ENCODE results near the gene DOCK10. TPM values are rescaled to one million over a fixed set of nuclear protein-coding genes. Genes with fewer than 3 reads are reported as not detected.
A peak's percentile ranks its signal among the peaks of the same experiment; 100 is the strongest.

The DOCK10 gene
- total RNA-seq, 1 experiment from 2014 or later, result 2.9 TPM

DNA sequence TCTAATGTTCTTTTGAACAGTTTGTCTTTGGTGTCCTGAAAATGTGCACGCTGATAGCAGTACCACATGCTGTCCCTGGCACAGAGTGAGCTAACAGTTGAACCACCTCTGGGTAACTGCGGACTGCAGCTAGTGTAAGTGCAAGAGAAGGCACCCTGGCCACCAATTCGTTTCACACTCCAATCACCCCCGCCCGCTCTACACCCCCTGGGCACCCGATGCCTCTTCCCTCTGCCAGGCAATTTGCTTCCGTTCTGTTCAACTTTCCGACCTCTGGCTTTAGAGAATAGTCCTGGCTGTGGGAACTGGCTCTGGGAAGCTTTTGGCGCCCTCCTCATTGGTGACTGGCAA lies 1.4 kb downstream of the DOCK10 start:
- peaks cover 61% of the 10 kb centered on the region for H3K27me3 Mint-ChIP-seq (ENCODE audit: low read depth)
- peak; percentile 9 for DNase-seq (ENCODE audit: low spot score)
- no peaks in the 10 kb centered on the region for H3K9me3 Mint-ChIP-seq
- peaks cover 38% of the 10 kb centered on the region for H3K4me1 Mint-ChIP-seq
- peak overlapping the region; percentile 67 for H3K4me3 Mint-ChIP-seq
- CTCF ChIA-PET, result no interaction called here
- no peak for ATAC-seq
- POLR2A ChIA-PET, result no interaction called here
- TF ChIP-seq, protein P1, sequence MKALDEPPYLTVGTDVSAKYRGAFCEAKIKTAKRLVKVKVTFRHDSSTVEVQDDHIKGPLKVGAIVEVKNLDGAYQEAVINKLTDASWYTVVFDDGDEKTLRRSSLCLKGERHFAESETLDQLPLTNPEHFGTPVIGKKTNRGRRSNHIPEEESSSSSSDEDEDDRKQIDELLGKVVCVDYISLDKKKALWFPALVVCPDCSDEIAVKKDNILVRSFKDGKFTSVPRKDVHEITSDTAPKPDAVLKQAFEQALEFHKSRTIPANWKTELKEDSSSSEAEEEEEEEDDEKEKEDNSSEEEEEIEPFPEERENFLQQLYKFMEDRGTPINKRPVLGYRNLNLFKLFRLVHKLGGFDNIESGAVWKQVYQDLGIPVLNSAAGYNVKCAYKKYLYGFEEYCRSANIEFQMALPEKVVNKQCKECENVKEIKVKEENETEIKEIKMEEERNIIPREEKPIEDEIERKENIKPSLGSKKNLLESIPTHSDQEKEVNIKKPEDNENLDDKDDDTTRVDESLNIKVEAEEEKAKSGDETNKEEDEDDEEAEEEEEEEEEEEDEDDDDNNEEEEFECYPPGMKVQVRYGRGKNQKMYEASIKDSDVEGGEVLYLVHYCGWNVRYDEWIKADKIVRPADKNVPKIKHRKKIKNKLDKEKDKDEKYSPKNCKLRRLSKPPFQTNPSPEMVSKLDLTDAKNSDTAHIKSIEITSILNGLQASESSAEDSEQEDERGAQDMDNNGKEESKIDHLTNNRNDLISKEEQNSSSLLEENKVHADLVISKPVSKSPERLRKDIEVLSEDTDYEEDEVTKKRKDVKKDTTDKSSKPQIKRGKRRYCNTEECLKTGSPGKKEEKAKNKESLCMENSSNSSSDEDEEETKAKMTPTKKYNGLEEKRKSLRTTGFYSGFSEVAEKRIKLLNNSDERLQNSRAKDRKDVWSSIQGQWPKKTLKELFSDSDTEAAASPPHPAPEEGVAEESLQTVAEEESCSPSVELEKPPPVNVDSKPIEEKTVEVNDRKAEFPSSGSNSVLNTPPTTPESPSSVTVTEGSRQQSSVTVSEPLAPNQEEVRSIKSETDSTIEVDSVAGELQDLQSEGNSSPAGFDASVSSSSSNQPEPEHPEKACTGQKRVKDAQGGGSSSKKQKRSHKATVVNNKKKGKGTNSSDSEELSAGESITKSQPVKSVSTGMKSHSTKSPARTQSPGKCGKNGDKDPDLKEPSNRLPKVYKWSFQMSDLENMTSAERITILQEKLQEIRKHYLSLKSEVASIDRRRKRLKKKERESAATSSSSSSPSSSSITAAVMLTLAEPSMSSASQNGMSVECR (CRISPR knock-in tag; IDR thresholded peaks at IDR 0.05; ENCODE audit: borderline replicate concordance), result no peak
- TF ChIP-seq, protein P2, sequence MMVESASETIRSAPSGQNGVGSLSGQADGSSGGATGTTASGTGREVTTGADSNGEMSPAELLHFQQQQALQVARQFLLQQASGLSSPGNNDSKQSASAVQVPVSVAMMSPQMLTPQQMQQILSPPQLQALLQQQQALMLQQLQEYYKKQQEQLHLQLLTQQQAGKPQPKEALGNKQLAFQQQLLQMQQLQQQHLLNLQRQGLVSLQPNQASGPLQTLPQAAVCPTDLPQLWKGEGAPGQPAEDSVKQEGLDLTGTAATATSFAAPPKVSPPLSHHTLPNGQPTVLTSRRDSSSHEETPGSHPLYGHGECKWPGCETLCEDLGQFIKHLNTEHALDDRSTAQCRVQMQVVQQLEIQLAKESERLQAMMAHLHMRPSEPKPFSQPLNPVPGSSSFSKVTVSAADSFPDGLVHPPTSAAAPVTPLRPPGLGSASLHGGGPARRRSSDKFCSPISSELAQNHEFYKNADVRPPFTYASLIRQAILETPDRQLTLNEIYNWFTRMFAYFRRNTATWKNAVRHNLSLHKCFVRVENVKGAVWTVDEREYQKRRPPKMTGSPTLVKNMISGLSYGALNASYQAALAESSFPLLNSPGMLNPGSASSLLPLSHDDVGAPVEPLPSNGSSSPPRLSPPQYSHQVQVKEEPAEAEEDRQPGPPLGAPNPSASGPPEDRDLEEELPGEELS (CRISPR knock-in tag; IDR thresholded peaks at IDR 0.05), result no peak
- no peak for TF ChIP-seq ZNF671 (CRISPR knock-in tag; IDR thresholded peaks at IDR 0.05)
- H3K27ac Mint-ChIP-seq, result no peak overlapping the region
- H3K36me3 Mint-ChIP-seq, result no peaks in the 10 kb centered on the region

DNA sequence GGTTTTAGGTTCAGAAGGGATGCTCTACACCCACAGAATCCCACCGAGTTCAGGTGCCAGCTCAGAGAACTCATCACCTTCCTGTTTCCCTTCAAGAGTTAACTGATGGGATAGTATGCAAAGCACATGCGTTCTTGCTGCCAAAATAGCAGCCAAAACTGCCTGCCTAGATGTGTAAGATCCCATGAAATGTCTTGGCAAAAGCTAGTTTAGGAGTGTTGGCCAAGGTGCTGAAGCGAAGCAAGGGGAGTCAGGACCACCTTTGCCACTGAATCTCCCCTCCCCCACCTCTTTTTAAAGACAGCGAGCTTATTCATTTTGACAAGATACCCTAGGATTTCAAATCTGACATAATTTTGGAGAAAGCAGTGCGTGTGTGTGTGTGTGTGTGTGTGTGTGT lies 2.1 kb downstream of the DOCK10 start:
- ChIA-PET CTCF (no interaction called here), POLR2A (no interaction called here)
- H3K36me3 Mint-ChIP-seq, result no peaks in the 10 kb centered on the region
- TF ChIP-seq, protein P3, sequence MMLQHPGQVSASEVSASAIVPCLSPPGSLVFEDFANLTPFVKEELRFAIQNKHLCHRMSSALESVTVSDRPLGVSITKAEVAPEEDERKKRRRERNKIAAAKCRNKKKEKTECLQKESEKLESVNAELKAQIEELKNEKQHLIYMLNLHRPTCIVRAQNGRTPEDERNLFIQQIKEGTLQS (CRISPR knock-in tag; conservative IDR thresholded peaks at IDR 0.05), result no peak
- TF ChIP-seq NR1H2 (CRISPR knock-in tag; IDR thresholded peaks at IDR 0.05), result no peak
- TF ChIP-seq NFE2L1 (CRISPR knock-in tag; IDR thresholded peaks at IDR 0.05), result no peak
- TF ChIP-seq CBFB (CRISPR knock-in tag; IDR thresholded peaks at IDR 0.05; ENCODE audit: low read depth), result no peak
- DNase-seq (ENCODE audit: low spot score), result no peak
- no peak overlapping the region for H3K4me3 Mint-ChIP-seq
- no peak for ATAC-seq
- no peaks in the 10 kb centered on the region for H3K9me3 Mint-ChIP-seq
- H3K27me3 Mint-ChIP-seq (ENCODE audit: low read depth), result peaks cover 57% of the 10 kb centered on the region
- H3K27ac Mint-ChIP-seq, result no peak overlapping the region
- H3K4me1 Mint-ChIP-seq, result peaks cover 38% of the 10 kb centered on the region

DNA sequence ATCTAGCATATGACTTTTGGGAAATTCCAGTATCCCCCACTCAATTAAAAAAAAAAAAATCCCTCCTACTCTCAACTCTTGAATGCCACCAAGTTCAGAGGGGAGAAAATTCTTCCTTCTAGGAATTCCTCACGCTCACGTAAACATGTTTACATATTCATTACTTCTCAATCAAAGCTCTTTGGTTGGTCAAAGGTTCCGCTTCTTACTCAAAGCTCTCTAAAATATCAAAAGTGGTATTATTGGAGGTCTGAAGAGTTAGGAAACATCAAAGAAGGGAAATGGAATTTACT lies 4.1 kb downstream of the DOCK10 start:
- no peak for DNase-seq (ENCODE audit: low spot score)
- ChIA-PET POLR2A (no interaction called here), CTCF (no interaction called here)
- H3K9me3 Mint-ChIP-seq, result no peaks in the 10 kb centered on the region
- H3K27me3 Mint-ChIP-seq (ENCODE audit: low read depth), result peaks cover 37% of the 10 kb centered on the region
- H3K27ac Mint-ChIP-seq, result no peak overlapping the region
- peaks cover 38% of the 10 kb centered on the region for H3K4me1 Mint-ChIP-seq
- ATAC-seq, result no peak
- H3K36me3 Mint-ChIP-seq, result no peaks in the 10 kb centered on the region
- H3K4me3 Mint-ChIP-seq, result no peak overlapping the region
- TF ChIP-seq ESRRA (CRISPR knock-in tag; IDR thresholded peaks at IDR 0.05; ENCODE audit: borderline replicate concordance), result no peak
- no peak for TF ChIP-seq ZNF121 (CRISPR knock-in tag; IDR thresholded peaks at IDR 0.05)
- TF ChIP-seq HMGA2 (CRISPR knock-in tag; IDR thresholded peaks at IDR 0.05), result no peak
- TF ChIP-seq NR3C1 (CRISPR knock-in tag; conservative IDR thresholded peaks at IDR 0.05; ENCODE audit: low read depth), result no peak
- no peak for TF ChIP-seq SOX15 (CRISPR knock-in tag; IDR thresholded peaks at IDR 0.05)
- TF ChIP-seq, protein P4, sequence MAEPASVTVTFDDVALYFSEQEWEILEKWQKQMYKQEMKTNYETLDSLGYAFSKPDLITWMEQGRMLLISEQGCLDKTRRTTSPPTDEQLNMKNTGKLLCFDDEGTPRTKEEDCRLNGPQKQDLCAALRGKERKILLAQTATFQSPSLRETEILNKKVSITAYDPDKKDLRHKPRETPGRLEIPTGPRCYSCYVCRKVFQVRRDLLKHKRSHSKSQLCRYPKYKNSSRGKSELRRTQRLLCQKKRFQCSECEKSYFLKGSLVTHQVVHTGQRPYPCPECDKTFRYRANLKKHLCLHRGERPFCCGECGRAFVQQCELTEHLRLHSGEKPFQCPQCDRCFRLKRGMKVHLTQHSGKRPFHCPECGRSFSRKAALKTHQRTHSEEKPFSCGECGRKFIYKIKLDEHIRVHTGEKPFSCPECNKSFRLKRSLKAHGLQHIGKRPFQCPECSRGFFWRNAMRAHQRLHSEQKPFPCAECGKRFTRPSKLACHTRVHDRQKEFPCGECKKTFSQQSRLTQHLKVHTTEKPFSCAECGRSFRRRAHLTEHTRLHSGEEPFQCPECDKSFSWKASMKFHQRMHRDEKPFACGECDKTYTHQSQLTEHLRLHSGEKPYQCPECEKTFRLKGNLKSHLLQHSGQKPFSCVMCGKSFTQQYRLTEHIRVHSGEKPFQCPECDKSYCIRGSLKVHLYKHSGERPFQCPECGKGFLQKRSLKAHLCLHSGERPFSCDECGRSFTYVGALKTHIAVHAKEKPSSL (CRISPR knock-in tag; conservative IDR thresholded peaks at IDR 0.05), result no peak
- TF ChIP-seq, protein P5, sequence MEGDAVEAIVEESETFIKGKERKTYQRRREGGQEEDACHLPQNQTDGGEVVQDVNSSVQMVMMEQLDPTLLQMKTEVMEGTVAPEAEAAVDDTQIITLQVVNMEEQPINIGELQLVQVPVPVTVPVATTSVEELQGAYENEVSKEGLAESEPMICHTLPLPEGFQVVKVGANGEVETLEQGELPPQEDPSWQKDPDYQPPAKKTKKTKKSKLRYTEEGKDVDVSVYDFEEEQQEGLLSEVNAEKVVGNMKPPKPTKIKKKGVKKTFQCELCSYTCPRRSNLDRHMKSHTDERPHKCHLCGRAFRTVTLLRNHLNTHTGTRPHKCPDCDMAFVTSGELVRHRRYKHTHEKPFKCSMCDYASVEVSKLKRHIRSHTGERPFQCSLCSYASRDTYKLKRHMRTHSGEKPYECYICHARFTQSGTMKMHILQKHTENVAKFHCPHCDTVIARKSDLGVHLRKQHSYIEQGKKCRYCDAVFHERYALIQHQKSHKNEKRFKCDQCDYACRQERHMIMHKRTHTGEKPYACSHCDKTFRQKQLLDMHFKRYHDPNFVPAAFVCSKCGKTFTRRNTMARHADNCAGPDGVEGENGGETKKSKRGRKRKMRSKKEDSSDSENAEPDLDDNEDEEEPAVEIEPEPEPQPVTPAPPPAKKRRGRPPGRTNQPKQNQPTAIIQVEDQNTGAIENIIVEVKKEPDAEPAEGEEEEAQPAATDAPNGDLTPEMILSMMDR (IDR thresholded peaks at IDR 0.05), result no peak
- TF ChIP-seq, protein P6, sequence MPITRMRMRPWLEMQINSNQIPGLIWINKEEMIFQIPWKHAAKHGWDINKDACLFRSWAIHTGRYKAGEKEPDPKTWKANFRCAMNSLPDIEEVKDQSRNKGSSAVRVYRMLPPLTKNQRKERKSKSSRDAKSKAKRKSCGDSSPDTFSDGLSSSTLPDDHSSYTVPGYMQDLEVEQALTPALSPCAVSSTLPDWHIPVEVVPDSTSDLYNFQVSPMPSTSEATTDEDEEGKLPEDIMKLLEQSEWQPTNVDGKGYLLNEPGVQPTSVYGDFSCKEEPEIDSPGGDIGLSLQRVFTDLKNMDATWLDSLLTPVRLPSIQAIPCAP (CRISPR knock-in tag; IDR thresholded peaks at IDR 0.05), result no peak
- no peak for TF ChIP-seq ZBTB21 (CRISPR knock-in tag; IDR thresholded peaks at IDR 0.05; ENCODE audit: borderline replicate concordance)
- TF ChIP-seq, protein P7, sequence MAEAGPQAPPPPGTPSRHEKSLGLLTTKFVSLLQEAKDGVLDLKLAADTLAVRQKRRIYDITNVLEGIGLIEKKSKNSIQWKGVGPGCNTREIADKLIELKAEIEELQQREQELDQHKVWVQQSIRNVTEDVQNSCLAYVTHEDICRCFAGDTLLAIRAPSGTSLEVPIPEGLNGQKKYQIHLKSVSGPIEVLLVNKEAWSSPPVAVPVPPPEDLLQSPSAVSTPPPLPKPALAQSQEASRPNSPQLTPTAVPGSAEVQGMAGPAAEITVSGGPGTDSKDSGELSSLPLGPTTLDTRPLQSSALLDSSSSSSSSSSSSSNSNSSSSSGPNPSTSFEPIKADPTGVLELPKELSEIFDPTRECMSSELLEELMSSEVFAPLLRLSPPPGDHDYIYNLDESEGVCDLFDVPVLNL (CRISPR knock-in tag; IDR thresholded peaks at IDR 0.05; ENCODE audit: borderline replicate concordance, low read depth), result no peak
- no peak for TF ChIP-seq ETV6 (CRISPR knock-in tag; IDR thresholded peaks at IDR 0.05)
- TF ChIP-seq, protein P8, sequence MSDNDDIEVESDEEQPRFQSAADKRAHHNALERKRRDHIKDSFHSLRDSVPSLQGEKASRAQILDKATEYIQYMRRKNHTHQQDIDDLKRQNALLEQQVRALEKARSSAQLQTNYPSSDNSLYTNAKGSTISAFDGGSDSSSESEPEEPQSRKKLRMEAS (CRISPR knock-in tag; IDR thresholded peaks at IDR 0.05), result no peak
- TF ChIP-seq OVOL2 (CRISPR knock-in tag; IDR thresholded peaks at IDR 0.05; ENCODE audit: borderline replicate concordance), result no peak
